GM23338 (cell line): ENCODE data around the gene MYF5.

Experiments used
- CREB1 ChIP-seq: fragments of 250-450 bp; sonication (Bioruptor Pico); IDR thresholded peaks from 2 replicates; pipeline ENCODE4 v1.5.0; 2020; ENCODE audit warnings: low read depth, mild to moderate bottlenecking, moderate library complexity
- CTCF ChIP-seq, 2 experiments: fragments of 200-600 bp in 1 of 2; sonication (generic) in 1 of 2; conservative IDR thresholded peaks; 2 replicates each; pipeline versions ENCODE4 v1.5.1 to v1.6.1; 2016 to 2017; ENCODE audit warnings: antibody characterized with exemption in 2 of 2, low read depth in 2 of 2, mild to moderate bottlenecking in 2 of 2, moderate library complexity in 1 of 2
- EZH2 ChIP-seq: fragments of 200-600 bp; sonication (generic); IDR thresholded peaks from one replicate; pipeline ENCODE4 v1.8.0; 2017; ENCODE audit warnings: antibody characterized with exemption, mild to moderate bottlenecking, low read depth; ENCODE audit not compliant: unreplicated experiment
- JUNB ChIP-seq: IDR thresholded peaks from one replicate; pipeline ENCODE4 v1.6.1; 2016; ENCODE audit warnings: antibody characterized with exemption; ENCODE audit not compliant: unreplicated experiment
- NANOG ChIP-seq: IDR thresholded peaks from 2 replicates; pipeline ENCODE4 v1.6.1; 2016; ENCODE audit warnings: antibody characterized with exemption, borderline replicate concordance
- POLR2AphosphoS5 ChIP-seq: IDR thresholded peaks from 2 replicates; pipeline ENCODE4 v1.6.1; 2016; ENCODE audit warnings: antibody characterized with exemption, low read depth
- REST ChIP-seq: IDR thresholded peaks from one replicate; pipeline ENCODE4 v1.6.1; 2018; ENCODE audit warnings: antibody characterized with exemption; ENCODE audit not compliant: unreplicated experiment
- ZNF114 ChIP-seq: fragments of 250-450 bp; sonication (Bioruptor Pico); IDR thresholded peaks from 2 replicates; pipeline ENCODE4 v1.5.0; 2020; ENCODE audit warnings: mild to moderate bottlenecking, moderate library complexity
- ZNF331 ChIP-seq: fragments of 250-450 bp; sonication (Bioruptor Pico); IDR thresholded peaks from 2 replicates; pipeline ENCODE4 v1.5.0; 2020; ENCODE audit warnings: low read depth, mild to moderate bottlenecking, moderate library complexity
- TF ChIP-seq, protein P1 (sequence below): IDR thresholded peaks from 2 replicates; pipeline ENCODE4 v1.6.1; 2016; ENCODE audit warnings: antibody characterized with exemption

- TF ChIP-seq CTCF (conservative IDR thresholded peaks at IDR 0.05; ENCODE audit: low read depth in 2 of 2) (no peak), EZH2 (no peak), POLR2AphosphoS5 (no peak), REST (no peak), NANOG (no peak), CREB1 (CRISPR knock-in tag) (no peak), ZNF331 (CRISPR knock-in tag) (no peak), JUNB (no peak), ZNF114 (CRISPR knock-in tag) (no peak)
- TF ChIP-seq, protein P1, sequence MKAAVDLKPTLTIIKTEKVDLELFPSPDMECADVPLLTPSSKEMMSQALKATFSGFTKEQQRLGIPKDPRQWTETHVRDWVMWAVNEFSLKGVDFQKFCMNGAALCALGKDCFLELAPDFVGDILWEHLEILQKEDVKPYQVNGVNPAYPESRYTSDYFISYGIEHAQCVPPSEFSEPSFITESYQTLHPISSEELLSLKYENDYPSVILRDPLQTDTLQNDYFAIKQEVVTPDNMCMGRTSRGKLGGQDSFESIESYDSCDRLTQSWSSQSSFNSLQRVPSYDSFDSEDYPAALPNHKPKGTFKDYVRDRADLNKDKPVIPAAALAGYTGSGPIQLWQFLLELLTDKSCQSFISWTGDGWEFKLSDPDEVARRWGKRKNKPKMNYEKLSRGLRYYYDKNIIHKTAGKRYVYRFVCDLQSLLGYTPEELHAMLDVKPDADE = no peak
Observed at GRCh38 chr12:80712866-80713265, 3.8 kb upstream of the MYF5 start.
